RWPE2 (cell line): ENCODE results near the gene PRDM16.

Experiments used
- ATAC-seq: fragments of 200-7000 bp; cut with Tn5 transposase; 3 replicates; pipeline ENCODE4 v1.9.1; 2021; ENCODE audit warnings: low read depth
- DNase-seq: peaks from one replicate; pipeline ENCODE4 v3.0.0-alpha.2; 2020; ENCODE audit warnings: low spot score
- H3K27ac ChIP-seq: fragments of 450-650 bp; 2 replicates; pipeline ENCODE4 v1.5.1; 2017; ENCODE audit warnings: mild to moderate bottlenecking; ENCODE audit not compliant: poor library complexity, severe bottlenecking
- H3K27me3 ChIP-seq: fragments of 250-450 bp; sonication (Bioruptor Pico); 2 replicates; pipeline ENCODE4 v1.5.1; 2021; ENCODE audit warnings: mild to moderate bottlenecking, moderate library complexity; ENCODE audit not compliant: insufficient read depth, poor library complexity, severe bottlenecking
- H3K36me3 ChIP-seq: fragments of 250-450 bp; sonication (Bioruptor Pico); 2 replicates; pipeline ENCODE4 v1.5.1; 2020; ENCODE audit warnings: low read depth, mild to moderate bottlenecking, moderate library complexity
- H3K4me1 ChIP-seq: fragments of 250-450 bp; sonication (Bioruptor Pico); 2 replicates; pipeline ENCODE4 v1.5.1; 2021; ENCODE audit warnings: mild to moderate bottlenecking, moderate library complexity; ENCODE audit not compliant: insufficient read depth, poor library complexity, severe bottlenecking
- H3K4me3 ChIP-seq: fragments of 250-450 bp; sonication (Bioruptor Pico); 2 replicates; pipeline ENCODE4 v1.5.1; 2021; ENCODE audit warnings: mild to moderate bottlenecking, moderate library complexity; ENCODE audit not compliant: severe bottlenecking
- H3K9me3 ChIP-seq: fragments of 250-450 bp; sonication (Bioruptor Pico); 2 replicates; pipeline ENCODE4 v1.5.1; 2021; ENCODE audit warnings: mild to moderate bottlenecking, moderate library complexity; ENCODE audit not compliant: severe bottlenecking
- CTCF ChIP-seq: fragments of 450-650 bp; IDR thresholded peaks from one replicate; pipeline ENCODE4 v1.5.1; 2017; ENCODE audit warnings: mild to moderate bottlenecking, moderate library complexity; ENCODE audit not compliant: poor library complexity, severe bottlenecking

PRDM16 gene

DNA sequence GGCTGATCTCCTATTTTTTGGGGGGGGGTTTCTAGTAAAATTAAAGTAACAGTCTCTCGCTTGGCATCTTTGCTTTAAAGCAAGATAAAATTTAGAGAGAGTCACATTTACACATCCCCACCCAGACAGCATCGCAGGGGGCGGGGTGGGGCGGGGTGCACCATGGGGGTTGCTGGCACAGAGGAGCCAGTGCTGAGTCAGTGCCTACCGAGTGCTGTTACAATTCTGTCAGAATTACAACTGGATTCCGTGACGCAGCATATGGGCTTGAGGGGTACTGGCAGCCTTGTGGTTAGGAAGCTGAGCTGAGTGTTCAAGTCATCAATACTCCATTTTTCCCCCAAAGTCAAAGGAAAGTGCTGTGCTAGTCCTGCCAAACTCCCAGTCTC is 175.9 kb downstream of the PRDM16 start:
- Histone ChIP-seq H3K9me3 (no peaks in the 10 kb centered on the region), H3K36me3 (no peaks in the 10 kb centered on the region), H3K27me3 (peaks cover 45% of the 10 kb centered on the region), H3K4me3 (no peak overlapping the region), H3K27ac (no peak overlapping the region), H3K4me1 (no peaks in the 10 kb centered on the region)
- no peak for TF ChIP-seq CTCF
- ATAC-seq (no peak; the same call in 2 of the 3 replicates), DNase-seq (no peak)

DNA sequence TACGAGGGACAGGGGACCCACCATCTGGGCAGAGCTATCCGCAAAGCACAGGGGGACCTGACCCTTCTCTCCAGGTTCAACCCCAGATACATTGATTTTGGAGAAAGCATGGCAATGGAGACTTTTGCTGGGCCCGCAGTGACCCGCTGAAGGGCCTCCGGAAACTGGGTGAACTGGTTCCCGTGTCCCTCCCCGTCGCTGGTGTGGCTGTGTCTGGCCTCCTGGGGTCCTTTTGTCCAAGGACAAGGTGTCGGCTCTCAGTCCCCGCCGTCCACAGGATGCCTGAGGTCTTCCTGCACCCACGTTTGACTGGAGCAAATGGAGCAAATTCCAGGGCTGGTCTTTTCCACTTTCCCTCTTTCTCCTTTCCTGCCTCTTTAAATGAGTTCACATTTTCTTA is 176.3 kb downstream of the PRDM16 start:
- Histone ChIP-seq H3K9me3 (no peaks in the 10 kb centered on the region), H3K4me1 (no peaks in the 10 kb centered on the region), H3K27me3 (peaks cover 50% of the 10 kb centered on the region), H3K36me3 (no peaks in the 10 kb centered on the region), H3K4me3 (no peak overlapping the region), H3K27ac (no peak overlapping the region)
- DNase-seq = no peak
- TF ChIP-seq CTCF = no peak
- ATAC-seq = no peak

GRCh38 chr1:3245768-3246167 is 176.8 kb downstream of the PRDM16 start:
- ATAC-seq = no peak
- Histone ChIP-seq H3K4me1 (no peaks in the 10 kb centered on the region), H3K36me3 (no peaks in the 10 kb centered on the region), H3K27me3 (peaks cover 51% of the 10 kb centered on the region), H3K27ac (no peak overlapping the region), H3K4me3 (no peak overlapping the region), H3K9me3 (no peaks in the 10 kb centered on the region)
- DNase-seq = no peak
- TF ChIP-seq CTCF = no peak

DNA sequence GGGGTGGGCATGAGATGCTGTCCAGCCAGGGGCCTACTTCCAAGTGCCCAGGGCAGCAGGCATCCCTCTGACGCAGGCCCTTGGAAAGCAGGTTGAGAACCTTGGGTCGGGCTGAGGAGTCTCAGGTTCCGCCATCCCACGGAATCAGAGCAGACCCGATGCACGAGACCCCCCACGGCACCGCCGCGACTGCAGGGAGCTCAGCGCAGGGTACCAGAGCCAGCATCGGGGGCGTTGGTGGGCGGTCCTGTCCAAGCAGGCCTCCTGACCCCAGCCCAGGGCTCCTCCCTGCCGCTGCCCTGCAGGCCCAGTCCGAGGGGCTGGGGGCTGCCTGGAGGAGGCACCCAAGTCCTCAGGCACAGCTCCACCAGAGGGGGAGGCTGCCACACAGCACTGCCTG is 177.2 kb downstream of the PRDM16 start:
- Histone ChIP-seq H3K4me1 (no peaks in the 10 kb centered on the region), H3K27ac (no peak overlapping the region), H3K27me3 (peaks cover 49% of the 10 kb centered on the region), H3K9me3 (no peaks in the 10 kb centered on the region), H3K4me3 (no peak overlapping the region), H3K36me3 (no peaks in the 10 kb centered on the region)
- no peak for TF ChIP-seq CTCF
- ATAC-seq (no peak), DNase-seq (no peak)

DNA sequence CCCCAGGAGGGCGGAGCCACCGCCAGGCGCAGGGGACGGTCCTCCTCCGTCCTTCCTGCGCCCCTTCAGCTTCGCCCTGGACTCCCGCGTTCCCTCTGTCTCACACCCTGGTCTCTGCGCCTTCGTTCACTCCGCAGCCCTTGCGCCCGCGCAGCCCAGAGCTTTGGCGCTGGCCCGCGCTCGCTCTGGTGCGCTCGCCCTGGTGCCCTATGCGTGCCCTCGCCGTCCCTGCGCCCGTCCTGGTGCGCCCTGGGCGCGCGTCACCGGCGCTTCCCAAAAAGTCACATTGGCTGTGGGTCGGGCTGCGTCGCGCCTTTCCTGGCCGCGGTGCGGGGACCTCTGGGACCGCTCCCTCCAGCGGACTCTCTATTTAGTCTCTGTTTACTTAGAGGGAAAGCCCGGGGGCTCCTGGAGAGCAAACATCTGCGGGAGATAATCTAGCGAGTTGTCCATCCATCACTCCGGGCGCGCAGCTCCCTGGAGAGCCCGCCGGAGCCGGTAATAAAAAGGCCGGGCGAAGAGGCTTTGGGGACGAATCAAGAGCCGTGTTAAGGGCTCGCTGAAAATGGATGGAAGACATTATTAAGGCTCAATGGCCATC is 178.6 kb downstream of the PRDM16 start:
- no peak for ATAC-seq
- H3K27me3 ChIP-seq = peaks cover 49% of the 10 kb centered on the region
- no peak for TF ChIP-seq CTCF

More for the DNA sequence above, 178.6 kb downstream of the PRDM16 start:
- no peak for DNase-seq
- H3K36me3 ChIP-seq = no peaks in the 10 kb centered on the region
- H3K4me3 ChIP-seq = no peak overlapping the region
- no peaks in the 10 kb centered on the region for H3K4me1 ChIP-seq
- H3K9me3 ChIP-seq = no peaks in the 10 kb centered on the region
- H3K27ac ChIP-seq = no peak overlapping the region
